Loucy (cell line): ENCODE results near the gene TRPM8.

Experiments used
- CTCF ChIP-seq: fragments of 200-600 bp; sonication (generic); conservative IDR thresholded peaks from 2 replicates; pipeline ENCODE4 v1.5.1; 2014; ENCODE audit warnings: mild to moderate bottlenecking, antibody characterized with exemption, low read length
- EZH2phosphoT487 ChIP-seq: fragments of 200-600 bp; IDR thresholded peaks from 2 replicates; pipeline ENCODE4 v1.6.1; 2018; ENCODE audit warnings: antibody characterized with exemption, mild to moderate bottlenecking, moderate library complexity, borderline replicate concordance

- no peak for TF ChIP-seq CTCF
- no peak for TF ChIP-seq EZH2phosphoT487
Measured at GRCh38 chr2:233972941-233973575, 55.9 kb downstream of the TRPM8 start.
